NCI-H82 treated with DMSO at 0.1 percent for 48 hours (cell line): ENCODE results near the gene ANAPC15.

Experiments
- DNase-seq: peaks from one replicate; lab custom pipeline; 2025; ENCODE audit not compliant: unreplicated experiment; lab: John Stamatoyannopoulos, UW

Gene ANAPC15

GRCh38 chr11:72127923-72128322 lies 15.4 kb upstream of the ANAPC15 start:
- DNase-seq, result no peak

- DNase-seq, result no peak
These were observed 13.5 kb upstream of the ANAPC15 start for GRCh38 chr11:72125956-72126355.

- no peak for DNase-seq
These were observed 11.6 kb upstream of the ANAPC15 start for GRCh38 chr11:72124046-72124445.

- DNase-seq, result no peak
These were observed 10.7 kb upstream of the ANAPC15 start for GRCh38 chr11:72123117-72123653.

- no peak for DNase-seq
These were observed 10.1 kb upstream of the ANAPC15 start for GRCh38 chr11:72122607-72123006.

- DNase-seq, result no peak
These were observed 8.4 kb upstream of the ANAPC15 start for GRCh38 chr11:72120930-72121329.

- no peak for DNase-seq
These were observed 6.7 kb upstream of the ANAPC15 start for GRCh38 chr11:72119198-72119597.

GRCh38 chr11:72116019-72116755 lies 3.7 kb upstream of the ANAPC15 start:
- no peak for DNase-seq

GRCh38 chr11:72114570-72114969 lies 2.1 kb upstream of the ANAPC15 start:
- DNase-seq, result no peak

- DNase-seq, result no peak
These were observed 698 bp upstream of the ANAPC15 start for GRCh38 chr11:72112978-72113808.

- DNase-seq, result no peak
These were observed 974 bp downstream of the ANAPC15 start for GRCh38 chr11:72111300-72112142.

- DNase-seq, result no peak
These were observed 6.6 kb downstream of the ANAPC15 start, which contains the start of gene TOMT for GRCh38 chr11:72105888-72106287. TOMT (plus strand) TSS chr11:72105924; CDS start chr11:72105952, 28 bp downstream.

GRCh38 chr11:72103754-72104167 lies 8.7 kb downstream of the ANAPC15 start:
- no peak for DNase-seq

- peak; percentile 89 for DNase-seq
These were observed 9.3 kb downstream of the ANAPC15 start, which contains the start of gene LAMTOR1 for GRCh38 chr11:72102946-72103753. LAMTOR1 (minus strand) TSS chr11:72103297; CDS start chr11:72103224, 73 bp downstream.

GRCh38 chr11:72102631-72102945 lies 9.9 kb downstream of the ANAPC15 start:
- DNase-seq, result no peak

GRCh38 chr11:72102162-72102561 lies 10.3 kb downstream of the ANAPC15 start:
- no peak for DNase-seq

GRCh38 chr11:72100462-72100861 lies 12.0 kb downstream of the ANAPC15 start:
- no peak for DNase-seq

- DNase-seq, result no peak
These were observed 12.5 kb downstream of the ANAPC15 start for GRCh38 chr11:72100009-72100408.

GRCh38 chr11:72098741-72099140 lies 13.8 kb downstream of the ANAPC15 start:
- no peak for DNase-seq

GRCh38 chr11:72091292-72091691 lies 21.2 kb downstream of the ANAPC15 start:
- DNase-seq, result peak; percentile 14
